Measurements from ENCODE around the gene ENTREP3.

The ENTREP3 gene

GRCh38 chr1:155208541-155209311 is 46.6 kb downstream of the ENTREP3 start, which contains the start of gene MTX1:
Gene MTX1, plus strand, starts transcription at chr1:155208695. Its CDS starts 110 bp downstream, at chr1:155208805.
- DNase-seq: peak; percentile 91
- Mint-ChIP-seq H3K27me3 (no peaks in the 10 kb centered on the region), H3K4me3 (peak within 1 kb of the TSS; percentile 93), H3K27ac (peak within 1 kb of the TSS; percentile 91), H3K36me3 (ENCODE audit: low read depth) (peaks cover 26% of the 10 kb centered on the region), H3K9me3 (no peaks in the 10 kb centered on the region), H3K4me1 (ENCODE audit: low read depth) (peaks cover 30% of the 10 kb centered on the region)

- Mint-ChIP-seq H3K36me3 (ENCODE audit: low read depth) (peaks cover 26% of the 10 kb centered on the region), H3K4me3 (peak within 1 kb of the TSS; percentile 93), H3K27ac (peak within 1 kb of the TSS; percentile 91), H3K4me1 (ENCODE audit: low read depth) (peaks cover 30% of the 10 kb centered on the region), H3K27me3 (no peaks in the 10 kb centered on the region), H3K9me3 (no peaks in the 10 kb centered on the region)
- no peak for DNase-seq
Observed at GRCh38 chr1:155207806-155208540, 47.3 kb downstream of the ENTREP3 start, which contains the start of gene THBS3. Gene THBS3, minus strand, starts transcription at chr1:155207897. Its CDS starts 21 bp downstream, at chr1:155207876.

DNA sequence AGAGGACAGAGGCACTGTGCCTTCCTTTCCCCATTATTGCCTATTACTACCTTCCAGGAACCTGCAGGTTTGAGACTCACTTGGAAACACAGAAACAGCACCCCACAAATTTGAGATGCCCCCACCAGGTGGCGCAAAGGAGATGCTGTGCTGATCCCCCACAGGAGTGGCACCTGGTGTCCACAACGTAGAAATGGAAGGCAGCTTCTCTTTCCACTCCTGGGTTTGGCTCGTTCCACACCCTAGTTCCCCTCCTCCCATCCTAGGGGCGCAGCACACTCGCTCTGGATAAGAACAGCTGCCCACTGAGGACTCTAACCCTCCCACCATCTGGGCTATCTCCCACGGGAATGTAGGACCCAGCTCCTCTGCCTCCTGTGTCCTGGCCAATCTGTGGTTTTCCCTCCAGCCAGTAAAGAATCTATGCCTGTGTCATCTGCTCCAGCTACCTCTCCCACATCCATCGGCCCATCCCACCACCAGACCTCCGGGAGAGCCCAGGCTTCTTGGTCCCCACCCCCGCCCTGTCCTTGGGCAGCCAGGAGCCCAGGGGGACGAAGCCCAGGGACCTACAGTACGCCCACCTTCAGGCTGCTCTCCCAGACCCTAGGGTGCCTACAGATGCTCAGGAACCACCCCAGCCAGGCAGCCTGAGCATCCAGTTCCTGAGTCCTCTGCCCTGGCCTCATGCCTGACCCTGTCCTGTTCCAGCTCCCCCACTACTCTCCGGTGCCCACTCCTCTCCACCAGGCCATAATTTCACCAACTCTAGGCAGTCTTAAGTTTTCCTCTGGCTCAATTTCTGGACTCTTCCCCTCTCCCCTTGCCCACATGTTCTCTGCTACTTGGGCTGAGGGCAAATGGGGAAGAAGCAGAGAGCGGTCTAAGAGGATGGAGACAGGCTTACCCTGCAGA is 48.1 kb downstream of the ENTREP3 start:
- H3K4me1 Mint-ChIP-seq (ENCODE audit: low read depth): peaks cover 30% of the 10 kb centered on the region
- H3K27ac Mint-ChIP-seq: peak overlapping the region; percentile 77
- DNase-seq: peak; percentile 94
- H3K27me3 Mint-ChIP-seq: no peaks in the 10 kb centered on the region
- H3K4me3 Mint-ChIP-seq: peak overlapping the region; percentile 50
- H3K36me3 Mint-ChIP-seq (ENCODE audit: low read depth): peaks cover 25% of the 10 kb centered on the region
- H3K9me3 Mint-ChIP-seq: no peaks in the 10 kb centered on the region

DNA sequence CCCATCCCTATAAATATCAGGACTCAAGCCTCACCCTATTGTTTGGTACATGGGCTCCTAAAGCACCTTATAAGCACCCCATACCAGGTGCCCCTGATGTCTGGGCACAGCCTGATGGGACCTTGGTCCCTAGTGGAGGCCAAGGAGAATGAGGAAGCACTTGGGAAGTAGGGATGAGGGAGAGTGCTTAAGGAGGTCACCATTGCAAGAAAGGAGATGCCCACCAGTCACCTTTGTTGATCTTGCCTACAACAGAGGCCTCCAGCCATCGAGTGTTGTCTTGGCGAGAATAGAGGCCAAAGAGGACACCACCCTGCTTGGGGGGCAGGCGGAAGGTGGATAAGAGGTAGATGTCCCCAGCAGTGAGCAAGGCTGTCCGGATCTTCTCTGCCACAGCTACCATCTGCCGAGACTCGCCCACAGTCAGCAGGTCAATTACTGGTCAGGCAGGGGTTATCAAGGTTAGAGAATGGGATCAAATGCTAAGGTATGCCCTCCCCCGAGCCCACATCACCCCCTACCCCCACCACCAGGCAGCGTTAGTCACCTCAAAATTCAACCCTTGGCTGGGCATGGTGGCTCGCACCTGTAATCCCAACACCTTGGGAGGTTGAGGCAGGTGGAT is 49.2 kb downstream of the ENTREP3 start:
- Mint-ChIP-seq H3K4me3 (no peak overlapping the region), H3K27ac (no peak overlapping the region), H3K4me1 (ENCODE audit: low read depth) (peaks cover 30% of the 10 kb centered on the region), H3K27me3 (no peaks in the 10 kb centered on the region), H3K9me3 (no peaks in the 10 kb centered on the region), H3K36me3 (ENCODE audit: low read depth) (peaks cover 18% of the 10 kb centered on the region)
- no peak for DNase-seq

GRCh38 chr1:155205035-155205434 is 50.2 kb downstream of the ENTREP3 start:
- Mint-ChIP-seq H3K27me3 (no peaks in the 10 kb centered on the region), H3K27ac (no peak overlapping the region), H3K4me1 (ENCODE audit: low read depth) (peaks cover 23% of the 10 kb centered on the region), H3K36me3 (ENCODE audit: low read depth) (peaks cover 15% of the 10 kb centered on the region), H3K9me3 (no peaks in the 10 kb centered on the region), H3K4me3 (no peak overlapping the region)
- DNase-seq: no peak

DNA sequence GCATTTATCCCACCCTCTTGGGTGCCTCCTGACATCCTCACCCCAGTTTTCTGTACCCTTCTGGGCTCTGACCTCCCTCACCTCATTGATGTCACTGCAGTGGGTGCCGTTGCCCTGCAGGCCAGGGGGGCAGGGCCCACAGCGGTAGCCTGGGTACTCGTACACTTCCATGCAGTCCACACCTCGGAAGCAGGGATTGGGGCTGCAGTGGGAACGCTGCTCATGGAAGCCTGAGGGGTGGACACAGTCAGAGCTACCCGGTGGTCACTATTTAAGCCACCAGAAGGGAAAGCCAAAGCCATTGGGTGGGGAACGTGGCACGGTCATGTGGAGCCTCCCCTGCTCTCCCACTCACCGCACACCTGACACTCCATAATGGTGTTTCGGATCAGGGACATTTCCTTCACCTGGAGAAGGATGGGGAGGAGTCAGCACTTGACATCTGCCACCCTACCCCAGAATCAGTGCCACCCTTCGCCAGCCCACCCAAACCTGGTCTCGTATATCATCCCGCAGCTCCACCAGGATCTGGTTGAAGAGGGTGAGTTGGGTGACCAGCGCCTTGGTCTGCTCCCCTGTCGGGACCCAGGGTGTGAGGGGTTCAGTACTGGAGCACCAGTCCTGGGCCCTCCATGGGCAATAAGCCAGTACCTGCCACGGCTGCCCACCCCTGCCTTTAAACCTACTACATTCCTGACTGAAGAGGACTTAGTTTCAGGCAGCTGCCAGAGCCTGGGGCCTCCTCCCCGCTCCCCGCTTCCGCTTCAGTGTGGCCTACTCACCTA is 52.4 kb downstream of the ENTREP3 start:
- no peak for DNase-seq
- H3K9me3 Mint-ChIP-seq: no peaks in the 10 kb centered on the region
- peaks cover 11% of the 10 kb centered on the region for H3K4me1 Mint-ChIP-seq (ENCODE audit: low read depth)
- H3K36me3 Mint-ChIP-seq (ENCODE audit: low read depth): peaks cover 19% of the 10 kb centered on the region
- peak overlapping the region; percentile 76 for H3K27ac Mint-ChIP-seq
- no peaks in the 10 kb centered on the region for H3K27me3 Mint-ChIP-seq
- no peak overlapping the region for H3K4me3 Mint-ChIP-seq

DNA sequence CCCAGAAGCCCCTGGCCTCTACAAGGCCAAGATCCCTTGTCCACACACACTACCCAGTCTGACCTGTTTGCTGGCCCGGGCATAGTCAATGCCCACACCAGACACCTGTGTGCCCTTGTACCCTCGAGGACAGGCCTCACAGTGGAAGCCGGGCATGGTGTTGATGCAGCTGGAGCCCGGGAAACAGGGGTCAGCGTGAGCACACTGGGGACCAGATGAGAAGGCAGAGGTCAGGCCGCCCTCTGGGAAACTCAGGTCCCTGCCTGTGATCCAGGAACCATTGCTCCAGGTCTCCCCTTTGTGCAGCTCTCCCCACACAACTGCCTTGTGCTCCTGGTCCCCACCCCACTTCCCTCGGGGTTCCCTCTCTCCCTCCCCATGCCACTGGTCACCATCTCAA is 53.1 kb downstream of the ENTREP3 start:
- DNase-seq: no peak
- Mint-ChIP-seq H3K4me1 (ENCODE audit: low read depth) (peaks cover 6% of the 10 kb centered on the region), H3K36me3 (ENCODE audit: low read depth) (peaks cover 26% of the 10 kb centered on the region), H3K27me3 (no peaks in the 10 kb centered on the region), H3K9me3 (no peaks in the 10 kb centered on the region), H3K27ac (no peak overlapping the region), H3K4me3 (no peak overlapping the region)

GRCh38 chr1:155200920-155201319 is 54.4 kb downstream of the ENTREP3 start:
- Mint-ChIP-seq H3K27me3 (no peaks in the 10 kb centered on the region), H3K27ac (no peak overlapping the region), H3K9me3 (no peaks in the 10 kb centered on the region), H3K4me1 (ENCODE audit: low read depth) (peaks cover 4% of the 10 kb centered on the region), H3K4me3 (no peak overlapping the region), H3K36me3 (ENCODE audit: low read depth) (peaks cover 34% of the 10 kb centered on the region)
- DNase-seq: no peak

DNA sequence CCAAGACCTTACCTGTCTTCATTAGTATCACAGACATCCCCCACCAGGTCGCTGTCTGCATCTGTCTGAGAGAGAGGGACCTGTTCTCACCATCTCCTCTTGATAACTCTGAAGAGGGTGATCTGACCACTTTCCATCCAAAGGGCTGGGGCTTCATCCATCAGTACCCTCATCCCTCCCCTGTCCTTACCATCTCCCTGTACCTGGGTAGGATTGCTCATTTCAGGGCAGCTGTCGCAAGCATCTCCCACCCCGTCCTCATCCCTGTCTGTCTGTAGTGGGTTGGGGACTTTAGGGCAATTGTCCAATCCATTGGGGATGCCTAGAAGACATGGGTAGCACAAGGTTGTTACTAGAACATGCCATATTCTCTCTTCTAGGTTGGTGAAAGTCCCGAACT is 55.5 kb downstream of the ENTREP3 start:
- H3K36me3 Mint-ChIP-seq (ENCODE audit: low read depth): peaks cover 37% of the 10 kb centered on the region
- H3K27me3 Mint-ChIP-seq: no peaks in the 10 kb centered on the region
- no peak overlapping the region for H3K4me3 Mint-ChIP-seq
- no peak for DNase-seq
- H3K27ac Mint-ChIP-seq: no peak overlapping the region
- no peaks in the 10 kb centered on the region for H3K9me3 Mint-ChIP-seq
- H3K4me1 Mint-ChIP-seq (ENCODE audit: low read depth): peaks cover 11% of the 10 kb centered on the region

GRCh38 chr1:155198547-155198906 is 56.8 kb downstream of the ENTREP3 start:
- Mint-ChIP-seq H3K4me1 (ENCODE audit: low read depth) (peaks cover 22% of the 10 kb centered on the region), H3K27ac (no peak overlapping the region), H3K27me3 (no peaks in the 10 kb centered on the region), H3K9me3 (no peaks in the 10 kb centered on the region), H3K4me3 (no peak overlapping the region), H3K36me3 (ENCODE audit: low read depth) (peaks cover 45% of the 10 kb centered on the region)
- no peak for DNase-seq

DNA sequence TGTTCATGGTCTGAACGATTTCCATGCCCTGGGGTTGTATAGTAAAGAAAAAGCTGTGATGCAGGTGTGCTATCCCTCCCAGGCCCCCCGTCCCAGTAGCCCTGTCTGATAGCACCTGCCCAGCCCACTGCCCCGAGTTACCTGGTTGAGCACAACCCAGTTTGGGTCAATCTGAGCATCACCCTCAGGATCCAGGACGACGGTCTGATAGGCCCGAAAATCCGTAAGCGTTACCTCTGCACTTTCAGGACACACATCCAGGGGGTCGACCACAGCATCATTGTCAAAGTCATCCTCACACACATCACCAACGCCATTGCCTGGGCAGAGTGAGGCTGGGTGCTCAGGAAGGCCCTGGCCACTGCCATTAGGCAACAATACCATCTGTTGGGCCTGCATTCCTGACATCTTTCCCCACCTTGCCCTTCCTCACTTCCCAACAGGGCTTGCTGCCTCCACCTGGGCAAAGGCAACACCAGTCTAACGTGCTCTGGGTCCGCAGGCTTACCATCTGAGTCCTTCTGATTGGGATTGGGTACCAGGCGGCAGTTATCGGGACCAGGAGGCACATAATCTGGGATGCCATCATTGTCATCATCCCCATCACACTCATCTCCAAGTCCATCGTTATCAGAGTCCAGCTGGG is 57.3 kb downstream of the ENTREP3 start:
- DNase-seq: no peak
- Mint-ChIP-seq H3K4me3 (no peak overlapping the region), H3K4me1 (ENCODE audit: low read depth) (peaks cover 27% of the 10 kb centered on the region), H3K27ac (no peak overlapping the region), H3K36me3 (ENCODE audit: low read depth) (peaks cover 46% of the 10 kb centered on the region), H3K9me3 (no peaks in the 10 kb centered on the region), H3K27me3 (no peaks in the 10 kb centered on the region)
